HG03097 (cell line): Measurements from ENCODE around the gene DNAJC6.
A peak's percentile ranks its signal among the peaks of the same experiment; 100 is the strongest.

Source experiments
- ATAC-seq: cut with Tn5 transposase; IDR thresholded peaks from one replicate; pipeline ENCODE4 v1.9.1; 2021; ENCODE audit not compliant: unreplicated experiment, low FRiP score

DNAJC6 gene

GRCh38 chr1:65398083-65398482 lies 88.7 kb downstream of the DNAJC6 start:
- ATAC-seq: no peak

GRCh38 chr1:65399003-65399402 lies 89.7 kb downstream of the DNAJC6 start:
- ATAC-seq: no peak

GRCh38 chr1:65401612-65402011 lies 92.3 kb downstream of the DNAJC6 start:
- ATAC-seq: no peak

GRCh38 chr1:65404941-65405340 lies 95.6 kb downstream of the DNAJC6 start:
- no peak for ATAC-seq

- ATAC-seq: no peak
Observed at GRCh38 chr1:65407877-65408276, 98.5 kb downstream of the DNAJC6 start.

- ATAC-seq: no peak
Observed at GRCh38 chr1:65409314-65409713, 100.0 kb downstream of the DNAJC6 start.

GRCh38 chr1:65409816-65410326 lies 100.5 kb downstream of the DNAJC6 start:
- no peak for ATAC-seq

GRCh38 chr1:65412256-65412983 lies 103.1 kb downstream of the DNAJC6 start:
- no peak for ATAC-seq

- ATAC-seq: no peak
Observed at GRCh38 chr1:65412984-65413375, 103.6 kb downstream of the DNAJC6 start.

- ATAC-seq: no peak
Observed at GRCh38 chr1:65414538-65414937, 105.2 kb downstream of the DNAJC6 start.

GRCh38 chr1:65416767-65417166 lies 107.4 kb downstream of the DNAJC6 start:
- ATAC-seq: no peak

GRCh38 chr1:65417729-65418128 lies 108.4 kb downstream of the DNAJC6 start:
- ATAC-seq: no peak

GRCh38 chr1:65418522-65419185 lies 109.3 kb downstream of the DNAJC6 start:
- no peak for ATAC-seq

- peak; percentile 96 for ATAC-seq
Observed at GRCh38 chr1:65419681-65420589, 110.6 kb downstream of the DNAJC6 start.

GRCh38 chr1:65420590-65421350 lies 111.4 kb downstream of the DNAJC6 start, which contains the start of the genes LEPR and LEPROT:
LEPR (plus strand) TSS chr1:65420668; CDS start chr1:65565566, 144,898 bp downstream.
LEPROT (plus strand) TSS chr1:65420668; CDS start chr1:65420725, 57 bp downstream.
- ATAC-seq: peak; percentile 58

- ATAC-seq: no peak
Observed at GRCh38 chr1:65421351-65422025, 112.1 kb downstream of the DNAJC6 start.

GRCh38 chr1:65422241-65423203 lies 113.2 kb downstream of the DNAJC6 start:
- ATAC-seq: no peak

GRCh38 chr1:65423884-65424572 lies 114.7 kb downstream of the DNAJC6 start:
- no peak for ATAC-seq
